ENCODE measurements around the gene CNOT4.

The CNOT4 gene

DNA sequence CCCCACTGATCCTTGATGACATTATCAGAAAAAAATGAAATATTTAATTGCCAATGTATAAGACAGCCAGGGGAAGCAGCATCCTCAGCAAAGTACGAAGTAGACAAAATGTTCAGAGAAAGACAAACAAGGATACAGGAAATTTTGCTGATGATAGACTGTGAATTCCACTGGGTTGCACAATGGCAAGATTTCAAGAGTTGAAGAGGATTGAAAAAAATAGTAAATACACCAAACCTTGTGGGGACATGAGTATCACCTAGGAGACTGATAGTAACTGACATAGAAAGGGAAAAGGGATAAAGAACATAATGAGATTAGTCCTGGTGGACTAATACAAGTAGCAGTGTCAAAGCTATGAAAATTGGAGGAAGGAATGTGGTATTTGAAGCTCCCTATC is 16.5 kb downstream of the CNOT4 start:
- TF ChIP-seq, protein P1, sequence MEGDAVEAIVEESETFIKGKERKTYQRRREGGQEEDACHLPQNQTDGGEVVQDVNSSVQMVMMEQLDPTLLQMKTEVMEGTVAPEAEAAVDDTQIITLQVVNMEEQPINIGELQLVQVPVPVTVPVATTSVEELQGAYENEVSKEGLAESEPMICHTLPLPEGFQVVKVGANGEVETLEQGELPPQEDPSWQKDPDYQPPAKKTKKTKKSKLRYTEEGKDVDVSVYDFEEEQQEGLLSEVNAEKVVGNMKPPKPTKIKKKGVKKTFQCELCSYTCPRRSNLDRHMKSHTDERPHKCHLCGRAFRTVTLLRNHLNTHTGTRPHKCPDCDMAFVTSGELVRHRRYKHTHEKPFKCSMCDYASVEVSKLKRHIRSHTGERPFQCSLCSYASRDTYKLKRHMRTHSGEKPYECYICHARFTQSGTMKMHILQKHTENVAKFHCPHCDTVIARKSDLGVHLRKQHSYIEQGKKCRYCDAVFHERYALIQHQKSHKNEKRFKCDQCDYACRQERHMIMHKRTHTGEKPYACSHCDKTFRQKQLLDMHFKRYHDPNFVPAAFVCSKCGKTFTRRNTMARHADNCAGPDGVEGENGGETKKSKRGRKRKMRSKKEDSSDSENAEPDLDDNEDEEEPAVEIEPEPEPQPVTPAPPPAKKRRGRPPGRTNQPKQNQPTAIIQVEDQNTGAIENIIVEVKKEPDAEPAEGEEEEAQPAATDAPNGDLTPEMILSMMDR (conservative IDR thresholded peaks at IDR 0.05): no peak
- no peak for TF ChIP-seq ZFX (IDR thresholded peaks at IDR 0.05)
- H3K27ac ChIP-seq: no peak overlapping the region

GRCh38 chr7:135492151-135492550 is 17.8 kb downstream of the CNOT4 start:
- no peak overlapping the region for H3K27ac ChIP-seq
- TF ChIP-seq ZFX (IDR thresholded peaks at IDR 0.05): no peak
- TF ChIP-seq, protein P1 (conservative IDR thresholded peaks at IDR 0.05): no peak

- no peak for TF ChIP-seq ZFX (IDR thresholded peaks at IDR 0.05)
- TF ChIP-seq, protein P1 (conservative IDR thresholded peaks at IDR 0.05): no peak
- H3K27ac ChIP-seq: no peak overlapping the region
Measured at GRCh38 chr7:135490783-135491182, 19.1 kb downstream of the CNOT4 start.

DNA sequence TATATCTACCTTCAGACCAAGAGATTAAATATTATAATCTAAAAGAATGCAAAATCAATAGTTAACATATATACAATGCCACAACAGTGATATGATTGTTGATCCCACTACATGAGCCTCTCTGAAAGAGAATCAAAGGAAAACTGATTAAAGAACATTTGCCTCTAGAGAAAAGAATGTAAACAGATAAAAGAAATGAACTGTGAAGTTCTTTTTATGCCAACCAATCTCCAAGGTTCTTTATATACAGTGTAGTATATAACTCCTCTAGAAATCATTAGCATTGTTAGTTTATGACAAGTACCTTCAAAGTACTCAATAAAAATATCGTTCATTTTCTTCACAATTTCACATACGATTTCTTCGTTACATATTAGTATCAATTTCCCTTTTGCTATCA is 20.1 kb downstream of the CNOT4 start:
- TF ChIP-seq, protein P1 (conservative IDR thresholded peaks at IDR 0.05): no peak
- TF ChIP-seq ZFX (IDR thresholded peaks at IDR 0.05): no peak
- H3K27ac ChIP-seq: no peak overlapping the region

- TF ChIP-seq, protein P1 (conservative IDR thresholded peaks at IDR 0.05): no peak
- no peak for TF ChIP-seq ZFX (IDR thresholded peaks at IDR 0.05)
- H3K27ac ChIP-seq: no peak overlapping the region
Measured at GRCh38 chr7:135486261-135486920, 23.5 kb downstream of the CNOT4 start.

- no peak overlapping the region for H3K27ac ChIP-seq
- TF ChIP-seq ZFX (IDR thresholded peaks at IDR 0.05): no peak
- TF ChIP-seq, protein P1 (conservative IDR thresholded peaks at IDR 0.05): no peak
Measured at GRCh38 chr7:135481598-135481979, 28.3 kb downstream of the CNOT4 start.

DNA sequence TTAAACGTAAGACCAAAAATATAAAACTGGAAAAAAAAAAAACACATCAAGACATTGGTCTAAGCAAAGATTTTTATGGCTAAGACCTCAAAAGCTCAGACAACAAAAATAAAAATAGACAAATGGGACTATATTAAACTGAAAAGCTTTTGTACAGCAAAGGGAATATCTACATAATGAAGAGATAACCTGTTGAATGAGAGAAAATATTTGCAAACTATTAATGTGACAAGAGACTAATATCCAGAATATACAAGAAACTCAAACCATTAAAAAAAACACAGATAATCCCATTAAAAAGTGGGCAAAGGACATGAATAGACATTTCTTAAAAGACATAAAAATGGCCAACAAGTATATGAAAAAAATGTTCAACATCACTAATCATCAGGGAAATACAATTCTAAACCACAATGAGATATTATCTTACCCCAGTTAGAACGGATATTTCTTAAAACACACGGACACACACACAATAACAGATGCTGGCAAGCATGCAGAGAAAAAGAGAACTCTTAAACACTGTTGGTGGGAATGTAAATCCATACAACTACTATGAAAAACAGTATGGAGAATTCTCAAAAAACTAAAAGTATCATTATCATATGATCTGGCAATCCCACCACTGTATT is 28.8 kb downstream of the CNOT4 start:
- no peak overlapping the region for H3K27ac ChIP-seq
- no peak for TF ChIP-seq ZFX (IDR thresholded peaks at IDR 0.05)
- TF ChIP-seq, protein P1 (conservative IDR thresholded peaks at IDR 0.05): no peak
